PC-3 (cell line): Measurements from ENCODE around the gene ZNF469. TPM values are rescaled to one million over a fixed set of nuclear protein-coding genes. Genes with fewer than 3 reads are reported as not detected.
A peak's percentile ranks its signal among the peaks of the same experiment; 100 is the strongest.

Source experiments
- ATAC-seq: fragments of 200-7000 bp; cut with Tn5 transposase; 2 replicates; pipeline ENCODE4 v1.9.1; 2020; ENCODE audit warnings: mild to moderate bottlenecking, moderate library complexity
- BruUV-seq: library from RNA; stranded (reverse); fragments of 400-500 nt; replicated peaks from 2 replicates; lab custom pipeline; 2021; lab: Mats Ljungman, UMichigan
- CTCF ChIA-PET: fragments of 300-600 bp; sonication (Branson Sonifier 250); formaldehyde crosslinking; loops from one replicate; lab custom pipeline; 2022; ENCODE audit warnings: antibody characterized with exemption; lab: Charles Lee
- POLR2A ChIA-PET: fragments of 300-600 bp; sonication (Branson Sonifier 250); formaldehyde crosslinking; loops from one replicate; lab custom pipeline; 2022; ENCODE audit warnings: antibody characterized with exemption; ENCODE audit not compliant: unreplicated experiment; lab: Charles Lee
- DNase-seq: peaks from one replicate; pipeline ENCODE4 v3.0.0-alpha.2; 2015
- H2AFZ ChIP-seq: fragments of 300-600 bp; sonication (generic); 2 replicates; pipeline ENCODE4 v1.6.0; 2016; ENCODE audit warnings: antibody characterized with exemption, low read length
- H3F3A ChIP-seq: fragments of 300-600 bp; sonication (generic); one replicate; pipeline ENCODE4 v1.6.0; 2017; ENCODE audit warnings: antibody characterized with exemption, low read length, control low read depth, mild to moderate bottlenecking; ENCODE audit not compliant: unreplicated experiment
- H3K27ac ChIP-seq: fragments of 300-600 bp; sonication (generic); 2 replicates; pipeline ENCODE4 v1.5.1; 2016; ENCODE audit warnings: mild to moderate bottlenecking, low read length
- H3K27me3 ChIP-seq: fragments of 300-600 bp; sonication (generic); 2 replicates; pipeline ENCODE4 v1.6.1; 2016; ENCODE audit warnings: low read length, mixed read lengths
- H3K36me3 ChIP-seq: fragments of 300-600 bp; sonication (generic); 2 replicates; pipeline ENCODE4 v1.6.1; 2016; ENCODE audit warnings: low read depth, mixed run types, low read length, mixed read lengths
- H3K4me1 ChIP-seq: fragments of 300-600 bp; sonication (generic); 2 replicates; pipeline ENCODE4 v1.5.1; 2016; ENCODE audit warnings: low read length; ENCODE audit not compliant: insufficient read depth
- H3K4me2 ChIP-seq: fragments of 300-600 bp; sonication (generic); 2 replicates; pipeline ENCODE4 v1.6.0; 2016; ENCODE audit warnings: low read length
- H3K4me3 ChIP-seq: fragments of 300-600 bp; sonication (generic); 2 replicates; pipeline ENCODE4 v1.5.1; 2016; ENCODE audit warnings: mild to moderate bottlenecking, low read length, mixed read lengths
- H3K79me2 ChIP-seq: fragments of 300-600 bp; sonication (generic); 2 replicates; pipeline ENCODE4 v1.6.1; 2017; ENCODE audit warnings: low read length, mixed read lengths
- H3K9ac ChIP-seq: fragments of 300-600 bp; sonication (generic); 2 replicates; pipeline ENCODE4 v1.6.0; 2016; ENCODE audit warnings: mild to moderate bottlenecking, low read length
- H3K9me2 ChIP-seq: fragments of 300-600 bp; sonication (generic); replicated peaks from 2 replicates; pipeline ENCODE4 v1.6.1; 2016; ENCODE audit warnings: mixed run types, low read length, mixed read lengths
- H3K9me3 ChIP-seq: fragments of 300-600 bp; sonication (generic); 2 replicates; pipeline ENCODE4 v1.6.1; 2016; ENCODE audit warnings: low read length, mixed read lengths
- H4K20me1 ChIP-seq: fragments of 300-600 bp; sonication (generic); 2 replicates; pipeline ENCODE4 v1.6.1; 2016; ENCODE audit warnings: low read length, mixed read lengths
- EZH2 ChIP-seq: fragments of 300-600 bp; sonication (generic); IDR thresholded peaks from one replicate; pipeline ENCODE4 v1.6.1; 2017; ENCODE audit warnings: antibody characterized with exemption, mild to moderate bottlenecking, low read length; ENCODE audit not compliant: unreplicated experiment
- EZH2phosphoT487 ChIP-seq: fragments of 300-600 bp; sonication (generic); IDR thresholded peaks from 2 replicates; pipeline ENCODE4 v1.6.1; 2018; ENCODE audit warnings: mild to moderate bottlenecking, antibody characterized with exemption, low read length, borderline replicate concordance
- intact Hi-C: fragments of 100-400 bp; cut with micrococcal nuclease; formaldehyde crosslinking; loops from 2 replicates; pipeline ENCODE4 v1.9.0; 2023
- total RNA-seq: library from RNA; depleted of rRNA; stranded (reverse); fragments of >200 nt; gene quantifications from 2 replicates; pipeline ENCODE4 v1.2.3, GENCODE V29; 2014
- TF ChIP-seq, protein P1 (sequence below): fragments of 300-600 bp; sonication (generic); conservative IDR thresholded peaks from 2 replicates; pipeline ENCODE4 v1.5.1; 2017; ENCODE audit warnings: antibody characterized with exemption, low read depth, mild to moderate bottlenecking, low read length

Gene ZNF469
- total RNA-seq, 1 experiment from 2014 or later, result 3.1 TPM

DNA sequence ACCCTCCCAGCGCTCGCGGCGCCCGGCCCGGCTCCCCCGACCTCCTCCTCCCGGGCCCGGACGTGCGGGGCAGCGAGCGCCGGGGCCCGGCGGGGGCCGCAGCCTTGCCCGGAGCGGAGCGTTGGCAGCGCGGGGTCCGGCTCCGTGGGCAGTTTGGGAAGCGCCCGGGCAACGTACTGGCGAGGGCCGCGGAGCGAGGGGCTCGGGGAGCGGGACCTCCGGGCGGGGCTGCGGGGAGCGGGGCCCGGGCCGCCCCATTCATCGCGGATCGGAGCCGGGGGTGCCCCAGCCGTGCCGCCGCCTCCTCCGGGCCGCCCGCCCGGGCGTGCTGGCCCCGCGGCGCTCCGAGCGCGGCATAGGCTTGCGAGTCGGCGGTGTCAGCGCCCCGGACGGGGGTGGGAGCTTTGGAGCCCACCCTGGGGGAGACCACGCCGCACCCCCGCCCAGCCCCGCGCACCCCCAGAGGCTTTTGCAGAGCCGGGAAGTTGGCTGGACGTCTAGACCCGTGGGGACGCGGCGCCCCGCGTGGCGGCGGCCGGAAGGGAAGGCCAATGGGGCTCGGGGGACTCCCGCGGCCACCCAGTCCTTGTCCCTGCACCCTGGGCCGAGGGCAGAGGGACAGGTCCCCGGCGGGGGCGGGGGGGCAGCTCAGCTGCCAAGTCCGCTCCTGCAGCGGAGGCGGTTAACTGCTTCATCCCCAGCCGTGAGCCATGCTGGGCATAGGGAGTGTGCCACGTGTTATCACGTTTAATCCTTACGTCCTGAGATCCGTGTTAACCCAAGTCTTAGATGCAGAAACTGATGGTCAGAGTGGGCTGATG is 852 bp downstream of the ZNF469 start:
- H3K9me3 ChIP-seq, result no peaks in the 10 kb centered on the region
- peaks cover 22% of the 10 kb centered on the region for H3K4me1 ChIP-seq
- peak overlapping the region; percentile 60 for H3K27ac ChIP-seq
- no peaks in the 10 kb centered on the region for H3F3A ChIP-seq
- BruUV-seq, result no TSS peak
- intact Hi-C loops, result loop anchor here (10.0 kb wide), 1 partner anchor 49 kb away; no protein-coding TSS in a partner anchor
- CTCF ChIA-PET, result interaction anchor here (0.6 kb wide), 1 partner anchor 512 kb away, joined by 3 read pairs; no protein-coding TSS in a partner anchor
- peaks cover 50% of the 10 kb centered on the region for H3K79me2 ChIP-seq
- H3K9me2 ChIP-seq, result no peaks in the 10 kb centered on the region
- POLR2A ChIA-PET, result no interaction called here
- DNase-seq (peak; percentile 42), ATAC-seq (peak; percentile 40)
- H4K20me1 ChIP-seq, result no peaks in the 10 kb centered on the region
- peak overlapping the region; percentile 68 for H3K4me3 ChIP-seq
- no peaks in the 10 kb centered on the region for H3K36me3 ChIP-seq
- no peaks in the 10 kb centered on the region for H3K27me3 ChIP-seq
- H3K9ac ChIP-seq, result peak overlapping the region; percentile 94
- TF ChIP-seq, protein P1, sequence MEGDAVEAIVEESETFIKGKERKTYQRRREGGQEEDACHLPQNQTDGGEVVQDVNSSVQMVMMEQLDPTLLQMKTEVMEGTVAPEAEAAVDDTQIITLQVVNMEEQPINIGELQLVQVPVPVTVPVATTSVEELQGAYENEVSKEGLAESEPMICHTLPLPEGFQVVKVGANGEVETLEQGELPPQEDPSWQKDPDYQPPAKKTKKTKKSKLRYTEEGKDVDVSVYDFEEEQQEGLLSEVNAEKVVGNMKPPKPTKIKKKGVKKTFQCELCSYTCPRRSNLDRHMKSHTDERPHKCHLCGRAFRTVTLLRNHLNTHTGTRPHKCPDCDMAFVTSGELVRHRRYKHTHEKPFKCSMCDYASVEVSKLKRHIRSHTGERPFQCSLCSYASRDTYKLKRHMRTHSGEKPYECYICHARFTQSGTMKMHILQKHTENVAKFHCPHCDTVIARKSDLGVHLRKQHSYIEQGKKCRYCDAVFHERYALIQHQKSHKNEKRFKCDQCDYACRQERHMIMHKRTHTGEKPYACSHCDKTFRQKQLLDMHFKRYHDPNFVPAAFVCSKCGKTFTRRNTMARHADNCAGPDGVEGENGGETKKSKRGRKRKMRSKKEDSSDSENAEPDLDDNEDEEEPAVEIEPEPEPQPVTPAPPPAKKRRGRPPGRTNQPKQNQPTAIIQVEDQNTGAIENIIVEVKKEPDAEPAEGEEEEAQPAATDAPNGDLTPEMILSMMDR, result peak; percentile 44; the same call in 1 of the 2 replicates
- TF ChIP-seq EZH2 (no peak), EZH2phosphoT487 (no peak)
- H3K4me2 ChIP-seq, result peak overlapping the region; percentile 77
- no peak overlapping the region for H2AFZ ChIP-seq

DNA sequence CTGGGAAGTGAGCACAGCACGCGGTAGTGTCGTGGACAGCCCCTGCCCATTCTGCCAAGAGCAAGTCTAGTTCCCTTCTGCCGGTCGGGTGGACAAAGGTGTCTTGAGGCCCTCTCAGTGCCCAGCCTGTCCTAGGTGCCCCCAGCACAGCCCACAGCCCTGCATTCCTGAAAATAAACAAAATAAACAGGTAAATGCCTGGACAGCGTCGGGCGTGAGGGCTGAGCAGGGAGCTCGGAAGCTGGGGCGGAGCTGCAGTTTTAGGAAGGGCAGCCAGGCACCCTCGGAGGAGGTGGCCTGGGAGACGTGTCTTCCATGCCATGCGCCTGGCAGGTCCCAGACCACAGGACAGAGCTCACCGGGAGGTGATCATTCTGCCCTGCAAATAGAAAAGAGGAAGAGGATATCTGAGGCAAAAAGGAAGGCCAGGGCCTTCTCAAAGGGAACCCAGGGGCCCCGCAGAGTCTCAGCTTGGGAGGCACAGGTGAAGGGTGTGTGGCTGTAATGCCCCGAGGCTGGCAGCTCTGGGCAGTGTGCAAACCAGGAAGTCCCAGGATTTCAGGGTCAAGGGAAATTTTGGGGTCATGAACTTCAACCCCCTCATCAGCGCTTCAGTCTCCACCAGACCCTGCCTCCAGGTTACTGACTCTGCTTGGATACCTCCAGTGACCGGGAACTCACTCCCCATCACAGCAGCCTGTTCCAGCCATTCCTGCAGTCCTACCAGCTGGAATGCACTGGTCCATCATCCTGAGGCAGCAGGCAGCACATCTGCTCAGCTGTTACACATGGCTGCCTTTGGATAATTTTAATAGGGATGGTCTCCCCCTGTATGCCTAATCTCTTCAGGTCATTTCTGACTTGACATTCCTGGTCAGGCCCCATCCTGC is 1.7 kb downstream of the ZNF469 start:
- Histone ChIP-seq H2AFZ (no peak overlapping the region), H3K9ac (peak overlapping the region; percentile 94), H3K36me3 (no peaks in the 10 kb centered on the region), H3K79me2 (peaks cover 59% of the 10 kb centered on the region), H3K27ac (peak overlapping the region; percentile 60), H3K27me3 (no peaks in the 10 kb centered on the region), H3K4me1 (peaks cover 22% of the 10 kb centered on the region), H3K4me2 (peak overlapping the region; percentile 77), H3K4me3 (peak overlapping the region; percentile 68), H4K20me1 (no peaks in the 10 kb centered on the region), H3K9me2 (no peaks in the 10 kb centered on the region), H3F3A (no peaks in the 10 kb centered on the region), H3K9me3 (no peaks in the 10 kb centered on the region)
- BruUV-seq, result TSS peak; percentile 48
- intact Hi-C loops, result loop anchor here (10.0 kb wide), 1 partner anchor 50 kb away; no protein-coding TSS in a partner anchor
- ChIA-PET CTCF (no interaction called here), POLR2A (no interaction called here)
- no peak for DNase-seq
- TF ChIP-seq EZH2phosphoT487 (no peak), EZH2 (no peak)
- TF ChIP-seq, protein P1, result no peak
- no peak for ATAC-seq
